PC-9 (cell line): ENCODE measurements around the gene RAB28. TPM values are rescaled to one million over a fixed set of nuclear protein-coding genes. Genes with fewer than 3 reads are reported as not detected.
A peak's percentile ranks its signal among the peaks of the same experiment; 100 is the strongest.

Experiments used
- BruUV-seq: library from RNA; stranded (reverse); fragments of 400-500 nt; replicated peaks from 2 replicates; lab custom pipeline; 2021; lab: Mats Ljungman, UMichigan
- CTCF ChIA-PET: fragments of 300-600 bp; sonication (Branson Sonifier 250); formaldehyde crosslinking; loops from one replicate; lab custom pipeline; 2022; ENCODE audit warnings: antibody characterized with exemption; lab: Charles Lee
- POLR2A ChIA-PET: fragments of 300-600 bp; sonication (Branson Sonifier 250); formaldehyde crosslinking; loops from one replicate; lab custom pipeline; 2022; ENCODE audit warnings: antibody characterized with exemption; ENCODE audit not compliant: unreplicated experiment; lab: Charles Lee
- DNase-seq, 2 experiments: peaks; one replicate each; pipeline versions ENCODE4 v3.0.0 to v3.0.0-alpha.2; 2015 to 2022; ENCODE audit warnings: mixed read lengths in 1 of 2
- H2AFZ ChIP-seq: fragments of 200-600 bp; sonication (generic); 2 replicates; pipeline ENCODE4 v1.8.1; 2017; ENCODE audit warnings: antibody characterized with exemption
- H3F3A ChIP-seq: fragments of 200-600 bp; sonication (generic); 2 replicates; pipeline ENCODE4 v1.8.1; 2017; ENCODE audit warnings: antibody characterized with exemption, mild to moderate bottlenecking, low read depth; ENCODE audit not compliant: insufficient read depth
- H3K27ac ChIP-seq: fragments of 200-600 bp; sonication (generic); 2 replicates; pipeline ENCODE4 v1.6.1; 2016; ENCODE audit warnings: mixed run types
- H3K27me3 ChIP-seq: fragments of 200-600 bp; sonication (generic); 2 replicates; pipeline ENCODE4 v1.6.1; 2016; ENCODE audit warnings: low read depth, mixed run types; ENCODE audit not compliant: insufficient read depth
- H3K36me3 ChIP-seq: fragments of 200-600 bp; sonication (generic); 2 replicates; pipeline ENCODE4 v1.6.1; 2016; ENCODE audit warnings: low read depth, mixed run types
- H3K4me1 ChIP-seq: fragments of 200-600 bp; sonication (generic); replicated peaks from 2 replicates; pipeline ENCODE4 v1.6.1; 2016; ENCODE audit warnings: mixed run types; ENCODE audit not compliant: insufficient read depth
- H3K4me2 ChIP-seq: fragments of 200-600 bp; sonication (generic); 2 replicates; pipeline ENCODE4 v1.6.1; 2017; ENCODE audit warnings: mixed run types
- H3K4me3 ChIP-seq: fragments of 200-600 bp; sonication (generic); 2 replicates; pipeline ENCODE4 v1.6.1; 2016; ENCODE audit warnings: mixed run types
- H3K79me2 ChIP-seq: fragments of 200-600 bp; sonication (generic); 2 replicates; pipeline ENCODE4 v1.6.1; 2017; ENCODE audit warnings: low read depth, mixed run types
- H3K9me2 ChIP-seq: fragments of 200-600 bp; sonication (generic); 2 replicates; pipeline ENCODE4 v1.8.1; 2017; ENCODE audit warnings: mild to moderate bottlenecking; ENCODE audit not compliant: insufficient read depth
- H3K9me3 ChIP-seq: fragments of 200-600 bp; sonication (generic); 2 replicates; pipeline ENCODE4 v1.8.1; 2016; ENCODE audit warnings: low read depth; ENCODE audit not compliant: insufficient read depth
- H4K20me1 ChIP-seq: fragments of 200-600 bp; sonication (generic); 2 replicates; pipeline ENCODE4 v1.8.1; 2017; ENCODE audit not compliant: insufficient read depth
- CTCF ChIP-seq: fragments of 200-600 bp; sonication (generic); conservative IDR thresholded peaks from 2 replicates; pipeline ENCODE4 v1.6.1; 2017; ENCODE audit warnings: mixed run types, antibody characterized with exemption, mild to moderate bottlenecking, moderate library complexity
- EZH2 ChIP-seq: fragments of 200-600 bp; sonication (generic); IDR thresholded peaks from 2 replicates; pipeline ENCODE4 v1.8.0; 2017; ENCODE audit warnings: antibody characterized with exemption, low read depth
- intact Hi-C: fragments of 100-400 bp; cut with micrococcal nuclease; formaldehyde crosslinking; loops from one replicate; pipeline ENCODE4 v1.10.0; 2022; ENCODE audit not compliant: unreplicated experiment
- total RNA-seq: library from RNA; stranded (reverse); gene quantifications from 2 replicates; pipeline ENCODE4 v1.2.3, GENCODE V29; 2021

The RAB28 gene
- total RNA-seq, 1 experiment from 2014 or later, result 17.5 TPM

DNA sequence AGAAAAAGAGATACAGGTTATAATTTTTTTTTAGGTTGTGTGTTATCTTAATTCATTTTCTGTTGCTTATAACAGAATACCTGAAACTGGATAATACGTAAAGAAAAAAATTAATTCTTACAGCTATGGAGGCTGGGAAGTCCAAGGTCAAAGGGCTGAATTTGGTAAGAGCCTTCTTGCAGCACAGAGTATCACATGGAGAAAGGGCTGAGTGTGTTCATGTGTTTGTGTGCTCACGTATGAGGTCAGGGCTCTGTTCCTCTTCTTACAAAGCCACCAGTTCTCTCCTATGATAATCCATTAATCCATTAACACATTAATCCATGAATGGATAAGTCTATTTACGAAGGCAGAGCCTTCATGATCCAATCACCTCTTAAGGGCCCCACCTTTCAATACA is 8.6 kb upstream of the RAB28 start:
- no peak overlapping the region for H3K4me2 ChIP-seq
- H2AFZ ChIP-seq, result no peak overlapping the region
- no peaks in the 10 kb centered on the region for H3F3A ChIP-seq
- H3K79me2 ChIP-seq, result no peaks in the 10 kb centered on the region
- CTCF ChIA-PET, result no interaction called here
- no peaks in the 10 kb centered on the region for H3K4me1 ChIP-seq
- no peaks in the 10 kb centered on the region for H3K9me3 ChIP-seq
- no peak overlapping the region for H3K4me3 ChIP-seq
- H3K27ac ChIP-seq, result no peak overlapping the region
- BruUV-seq, result no TSS peak
- POLR2A ChIA-PET, result no interaction called here
- H3K9me2 ChIP-seq, result no peaks in the 10 kb centered on the region
- intact Hi-C loops, result no loop called here
- H4K20me1 ChIP-seq, result no peaks in the 10 kb centered on the region
- H3K36me3 ChIP-seq, result no peaks in the 10 kb centered on the region
- no peak for DNase-seq
- TF ChIP-seq EZH2 (no peak), CTCF (no peak)
- no peaks in the 10 kb centered on the region for H3K27me3 ChIP-seq

GRCh38 chr4:13484749-13485221 is 645 bp upstream of the RAB28 start:
- POLR2A ChIA-PET, result interaction anchor here (0.6 kb wide), 1 partner anchor 39 kb away, joined by 4 read pairs; no protein-coding TSS in a partner anchor
- intact Hi-C loops, result loop anchor here (1.0 kb wide), 1 partner anchor 60 kb away; the partner anchor contains the start of gene NKX3-2
- peak in 1 of 2 experiments; percentile 36 for DNase-seq

GRCh38 chr4:13483768-13484121 is 395 bp downstream of the RAB28 start:
- H3K36me3 ChIP-seq, result no peaks in the 10 kb centered on the region
- no peaks in the 10 kb centered on the region for H3F3A ChIP-seq
- H3K79me2 ChIP-seq, result peaks cover 39% of the 10 kb centered on the region
- no peaks in the 10 kb centered on the region for H3K9me2 ChIP-seq
- no peaks in the 10 kb centered on the region for H3K27me3 ChIP-seq
- H3K4me3 ChIP-seq, result peak overlapping the region; percentile 81
- peaks cover 17% of the 10 kb centered on the region for H3K4me1 ChIP-seq
- H3K27ac ChIP-seq, result peak overlapping the region; percentile 57
- peak overlapping the region; percentile 90 for H2AFZ ChIP-seq
- no peaks in the 10 kb centered on the region for H4K20me1 ChIP-seq
- BruUV-seq, result TSS peak; percentile 53
- H3K4me2 ChIP-seq, result peak overlapping the region; percentile 78
- peak; percentile 37 to 41 for DNase-seq
- H3K9me3 ChIP-seq, result no peaks in the 10 kb centered on the region
- TF ChIP-seq CTCF (no peak), EZH2 (no peak)
- POLR2A ChIA-PET, result interaction anchor here (0.6 kb wide), 1 partner anchor 161 kb away, joined by 3 read pairs; no protein-coding TSS in a partner anchor
- CTCF ChIA-PET, result no interaction called here
- intact Hi-C loops, result loop anchor here (1.0 kb wide), 1 partner anchor 61 kb away; the partner anchor contains the start of gene NKX3-2

More at GRCh38 chr4:13484749-13485221, 645 bp upstream of the RAB28 start:
- TSS peak; percentile 78 for BruUV-seq
- CTCF ChIA-PET, result no interaction called here
- Histone ChIP-seq H3K9me2 (no peaks in the 10 kb centered on the region), H3K4me2 (peak overlapping the region; percentile 78), H3K4me3 (peak overlapping the region; percentile 81), H2AFZ (peak overlapping the region; percentile 90), H4K20me1 (no peaks in the 10 kb centered on the region), H3K9me3 (no peaks in the 10 kb centered on the region), H3K27ac (no peak overlapping the region), H3K27me3 (no peaks in the 10 kb centered on the region), H3K79me2 (peaks cover 39% of the 10 kb centered on the region), H3K4me1 (peaks cover 17% of the 10 kb centered on the region), H3F3A (no peaks in the 10 kb centered on the region), H3K36me3 (no peaks in the 10 kb centered on the region)
- TF ChIP-seq CTCF (no peak), EZH2 (no peak)
